HCT116 (cell line): ENCODE measurements around the gene TMEM178B. TPM values are rescaled to one million over a fixed set of nuclear protein-coding genes. Genes with fewer than 3 reads are reported as not detected.

ENCODE experiments used
- ATAC-seq: fragments of 200-7000 bp; cut with Tn5 transposase; 2 replicates; pipeline ENCODE4 v1.9.1; 2020; ENCODE audit warnings: mild to moderate bottlenecking, moderate library complexity
- BruUV-seq: library from RNA; stranded (reverse); fragments of 400-500 nt; replicated peaks from 2 replicates; lab custom pipeline; 2021; lab: Mats Ljungman, UMichigan
- CTCF ChIA-PET: fragments of 300-600 bp; sonication (Branson Sonifier 250); formaldehyde crosslinking; loops from one replicate; lab custom pipeline; 2021; ENCODE audit warnings: antibody characterized with exemption; lab: Charles Lee
- POLR2A ChIA-PET: fragments of 300-600, 350-600 bp; sonication (Branson Sonifier 250); formaldehyde crosslinking; loops from one replicate; lab custom pipeline; 2021; ENCODE audit warnings: antibody characterized with exemption; lab: Charles Lee
- RAD21 ChIA-PET, 2 experiments: fragments of 300-600 bp; sonication (Branson Sonifier 250); formaldehyde crosslinking; loops; one replicate each; lab custom pipeline; 2023; ENCODE audit warnings: low total read pairs in 2 of 2; ENCODE audit not compliant: uncharacterized antibody in 2 of 2, unreplicated experiment in 2 of 2, low non-redundant PET in 1 of 2; lab: Charles Lee
- DNase-seq: peaks from one replicate; pipeline ENCODE4 v3.0.0-alpha.2; 2010; ENCODE audit warnings: low read depth, low spot score
- H2AFZ ChIP-seq: fragments of 200-600 bp; shearing (Covaris generic), sonication (generic); 2 replicates; pipeline ENCODE4 v1.6.1; 2017; ENCODE audit warnings: low read depth, mixed run types, mixed read lengths, antibody characterized with exemption, low read length; ENCODE audit not compliant: poor library complexity, severe bottlenecking
- H3K27ac ChIP-seq: 2 replicates; pipeline ENCODE4 v1.5.1; 2012; ENCODE audit warnings: low read depth, low read length
- H3K27me3 ChIP-seq: fragments of 200-600 bp; sonication (generic); 2 replicates; pipeline ENCODE4 v1.6.1; 2016; ENCODE audit warnings: mixed run types, low read length, mixed read lengths; ENCODE audit not compliant: insufficient read depth
- H3K36me3 ChIP-seq, 2 experiments: fragments of 200-500 bp in 1 of 2; fragments of 200-600 bp in 1 of 2; sonication (Bioruptor generic) in 1 of 2; sonication (generic) in 1 of 2; 2 replicates each; pipeline versions ENCODE4 v1.5.1 to v1.6.1; 2014 to 2016; ENCODE audit warnings: low read length in 2 of 2, inconsistent platforms in 1 of 2, mixed read lengths in 1 of 2, mixed run types in 1 of 2; ENCODE audit not compliant: insufficient read depth in 2 of 2, control insufficient read depth in 1 of 2
- H3K4me1 ChIP-seq, 2 experiments: fragments of 200-600 bp in 1 of 2; sonication (generic) in 1 of 2; 2 replicates each; pipeline versions ENCODE4 v1.5.1 to v1.6.1; 2012 to 2017; ENCODE audit warnings: low read length in 2 of 2, inconsistent platforms in 1 of 2, mild to moderate bottlenecking in 1 of 2, mixed read lengths in 1 of 2, mixed run types in 1 of 2, moderate library complexity in 1 of 2; ENCODE audit not compliant: insufficient read depth in 2 of 2, control insufficient read depth in 1 of 2
- H3K4me2 ChIP-seq: fragments of 200-600 bp; sonication (generic); 2 replicates; pipeline ENCODE4 v1.6.1; 2017; ENCODE audit warnings: mixed run types, low read length, mixed read lengths
- H3K4me3 ChIP-seq, 2 experiments: fragments of 200-600 bp in 1 of 2; sonication (generic) in 1 of 2; replicated peaks in 1 of 2; 2 replicates each; pipeline ENCODE4 v1.5.1; 2011 to 2016; ENCODE audit warnings: low read length in 2 of 2, control low read depth in 1 of 2, low read depth in 1 of 2, mild to moderate bottlenecking in 1 of 2, mixed read lengths in 1 of 2, mixed run types in 1 of 2
- H3K79me2 ChIP-seq: fragments of 200-600 bp; sonication (generic); 2 replicates; pipeline ENCODE4 v1.6.1; 2017; ENCODE audit warnings: mild to moderate bottlenecking, mixed run types, low read length, moderate library complexity, mixed read lengths; ENCODE audit not compliant: insufficient read depth
- H3K9ac ChIP-seq: fragments of 200-600 bp; sonication (generic); 2 replicates; pipeline ENCODE4 v1.6.1; 2016; ENCODE audit warnings: low read length, mixed read lengths
- H3K9me2 ChIP-seq: fragments of 200-600 bp; sonication (generic), shearing (Covaris generic); 2 replicates; pipeline ENCODE4 v1.6.1; 2017; ENCODE audit warnings: mixed run types, mild to moderate bottlenecking, moderate library complexity; ENCODE audit not compliant: insufficient read depth
- H3K9me3 ChIP-seq, 2 experiments: fragments of 200-500 bp in 1 of 2; fragments of 200-600 bp in 1 of 2; sonication (Bioruptor generic) in 1 of 2; sonication (generic) in 1 of 2; 2 replicates each; pipeline ENCODE4 v1.6.1; 2014 to 2017; ENCODE audit warnings: low read length in 2 of 2, mixed read lengths in 2 of 2, inconsistent platforms in 1 of 2, low read depth in 1 of 2, mild to moderate bottlenecking in 1 of 2, mixed run types in 1 of 2, moderate library complexity in 1 of 2; ENCODE audit not compliant: control insufficient read depth in 1 of 2, insufficient read depth in 1 of 2
- H4K20me1 ChIP-seq: fragments of 200-600 bp; sonication (generic), shearing (Covaris generic); 2 replicates; pipeline ENCODE4 v1.6.1; 2017; ENCODE audit warnings: mixed run types, mild to moderate bottlenecking, moderate library complexity; ENCODE audit not compliant: insufficient read depth
- CBX3 ChIP-seq: IDR thresholded peaks from 2 replicates; pipeline ENCODE4 v1.6.1; 2012; ENCODE audit warnings: low read depth
- CEBPB ChIP-seq: IDR thresholded peaks from 2 replicates; pipeline ENCODE4 v1.6.1; 2012; ENCODE audit warnings: low read depth
- EGR1 ChIP-seq: IDR thresholded peaks from 2 replicates; pipeline ENCODE4 v1.6.1; 2012; ENCODE audit warnings: low read depth
- ELF1 ChIP-seq: IDR thresholded peaks from 2 replicates; pipeline ENCODE4 v1.6.1; 2012; ENCODE audit warnings: low read depth, borderline replicate concordance
- JUND ChIP-seq: IDR thresholded peaks from 2 replicates; pipeline ENCODE4 v1.6.1; 2012
- POLR2A ChIP-seq: IDR thresholded peaks from 2 replicates; pipeline ENCODE4 v1.7.0; 2011; ENCODE audit warnings: borderline replicate concordance; ENCODE audit not compliant: insufficient read depth, insufficient read length; ENCODE audit errors: extremely low read depth
- POLR2AphosphoS5 ChIP-seq: IDR thresholded peaks from 2 replicates; pipeline ENCODE4 v1.6.1; 2011; ENCODE audit warnings: mild to moderate bottlenecking, low read depth, low read length, moderate library complexity
- SIN3A ChIP-seq: IDR thresholded peaks from 2 replicates; pipeline ENCODE4 v1.6.1; 2012; ENCODE audit warnings: low read depth
- SRF ChIP-seq: IDR thresholded peaks from 2 replicates; pipeline ENCODE4 v1.6.1; 2012; ENCODE audit warnings: low read depth
- YY1 ChIP-seq: IDR thresholded peaks from 2 replicates; pipeline ENCODE4 v1.6.1; 2011; ENCODE audit warnings: low read length, low read depth, moderate library complexity, mild to moderate bottlenecking; ENCODE audit not compliant: insufficient replicate concordance; ENCODE audit errors: extremely low read depth
- ZFX ChIP-seq: fragments of 450-650 bp; IDR thresholded peaks from 2 replicates; pipeline ENCODE4 v1.6.1; 2017
- ZNF274 ChIP-seq: fragments of 200-500 bp; sonication (Bioruptor generic); IDR thresholded peaks from 2 replicates; pipeline ENCODE4 v1.6.1; 2014; ENCODE audit warnings: mild to moderate bottlenecking, low read depth, low read length, inconsistent platforms
- intact Hi-C: fragments of 100-400 bp; cut with micrococcal nuclease; formaldehyde crosslinking; loops from 2 replicates; pipeline ENCODE4 v1.10.0; 2022
- total RNA-seq: library from RNA; stranded (reverse); gene quantifications from one replicate; pipeline ENCODE4 v1.2.1, GENCODE V29; 2021; ENCODE audit not compliant: unreplicated experiment
- TF ChIP-seq, protein P1 (sequence below): IDR thresholded peaks from 2 replicates; pipeline ENCODE4 v1.6.1; 2012
- TF ChIP-seq, protein P2 (sequence below), 3 experiments: fragments of 200-600 bp in 1 of 3; sonication (generic) in 1 of 3; IDR thresholded peaks in 2 of 3; conservative IDR thresholded peaks in 1 of 3; 2 replicates each; pipeline ENCODE4 v1.5.1; 2012 to 2017; ENCODE audit warnings: low read depth in 2 of 3, low read length in 2 of 3, antibody characterized with exemption in 1 of 3, borderline replicate concordance in 1 of 3, control low read depth in 1 of 3, mild to moderate bottlenecking in 1 of 3, mixed read lengths in 1 of 3, mixed run types in 1 of 3, moderate library complexity in 1 of 3; ENCODE audit not compliant: insufficient read depth in 1 of 3
- TF ChIP-seq, protein P3 (sequence below): IDR thresholded peaks from 2 replicates; pipeline ENCODE4 v1.6.1; 2011; ENCODE audit warnings: mild to moderate bottlenecking, low read length, moderate library complexity; ENCODE audit not compliant: insufficient replicate concordance; ENCODE audit errors: extremely low read depth
- TF ChIP-seq, protein P4 (sequence below): IDR thresholded peaks from 2 replicates; pipeline ENCODE4 v1.6.1; 2012

Gene TMEM178B
- total RNA-seq, 1 experiment from 2014 or later = 0.02 TPM

DNA sequence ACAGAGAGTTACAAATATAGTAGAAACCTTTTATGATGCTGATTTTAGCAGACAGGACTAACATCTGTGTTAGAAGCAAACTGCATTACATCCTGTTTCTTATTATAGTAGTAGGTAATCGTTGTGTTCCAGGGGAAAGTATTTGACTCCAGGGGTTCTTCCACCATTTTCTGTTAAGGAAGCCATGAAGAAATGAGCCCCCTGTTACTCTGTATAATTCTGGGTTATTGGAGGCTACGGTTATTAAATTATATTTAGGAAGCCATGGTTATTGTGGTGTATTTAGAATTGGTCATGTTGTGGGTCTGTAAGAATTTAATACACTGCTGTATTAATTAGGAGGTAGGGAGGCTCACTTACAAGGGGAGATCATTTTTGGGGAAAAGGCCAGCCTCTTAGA is 301.6 kb downstream of the TMEM178B start:
- POLR2A ChIA-PET = no interaction called here
- Histone ChIP-seq H3K4me2 (no peak overlapping the region), H3K4me3 (no peak overlapping the region), H3K9ac (no peak overlapping the region), H3K4me1 (no peaks in the 10 kb centered on the region), H3K36me3 (no peaks in the 10 kb centered on the region), H3K27ac (no peak overlapping the region), H3K79me2 (no peaks in the 10 kb centered on the region), H4K20me1 (no peaks in the 10 kb centered on the region), H3K9me2 (no peaks in the 10 kb centered on the region), H2AFZ (no peak overlapping the region), H3K9me3 (no peaks in the 10 kb centered on the region), H3K27me3 (peaks cover 24% of the 10 kb centered on the region)
- no TSS peak for BruUV-seq
- TF ChIP-seq SIN3A (no peak), CBX3 (no peak), ZNF274 (no peak), CEBPB (no peak), ELF1 (no peak), SRF (no peak), JUND (no peak)
- TF ChIP-seq, protein P1, sequence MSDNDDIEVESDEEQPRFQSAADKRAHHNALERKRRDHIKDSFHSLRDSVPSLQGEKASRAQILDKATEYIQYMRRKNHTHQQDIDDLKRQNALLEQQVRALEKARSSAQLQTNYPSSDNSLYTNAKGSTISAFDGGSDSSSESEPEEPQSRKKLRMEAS = no peak
- intact Hi-C loops = no loop called here
- DNase-seq (no peak), ATAC-seq (no peak)
- RAD21 ChIA-PET = no interaction called here
- CTCF ChIA-PET = no interaction called here

DNA sequence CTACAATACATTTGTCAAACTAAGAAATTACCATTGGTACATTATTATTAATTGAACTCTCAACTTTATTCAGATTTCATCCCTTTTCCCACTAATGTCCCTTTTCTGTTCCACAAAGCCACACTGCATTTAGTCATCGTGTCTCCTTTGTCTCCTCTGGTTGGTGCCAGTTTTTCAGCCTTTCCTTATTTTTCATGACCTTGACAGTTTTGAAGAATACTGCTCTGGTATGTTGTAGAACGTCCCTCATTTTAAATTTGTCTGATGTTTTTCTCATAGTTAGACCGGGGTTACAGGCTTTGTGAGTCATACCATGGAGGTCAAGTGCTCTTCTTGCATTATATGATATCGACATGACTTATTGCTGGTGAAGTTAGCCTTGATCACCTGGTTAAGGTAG is 304.0 kb downstream of the TMEM178B start:
- H3K27ac ChIP-seq = no peak overlapping the region
- H3K9ac ChIP-seq = no peak overlapping the region
- TF ChIP-seq ZFX (no peak), JUND (no peak), CEBPB (no peak), POLR2A (no peak), YY1 (no peak), POLR2AphosphoS5 (no peak), ZNF274 (no peak), SRF (no peak), EGR1 (no peak), ELF1 (no peak)
- TF ChIP-seq, protein P2, sequence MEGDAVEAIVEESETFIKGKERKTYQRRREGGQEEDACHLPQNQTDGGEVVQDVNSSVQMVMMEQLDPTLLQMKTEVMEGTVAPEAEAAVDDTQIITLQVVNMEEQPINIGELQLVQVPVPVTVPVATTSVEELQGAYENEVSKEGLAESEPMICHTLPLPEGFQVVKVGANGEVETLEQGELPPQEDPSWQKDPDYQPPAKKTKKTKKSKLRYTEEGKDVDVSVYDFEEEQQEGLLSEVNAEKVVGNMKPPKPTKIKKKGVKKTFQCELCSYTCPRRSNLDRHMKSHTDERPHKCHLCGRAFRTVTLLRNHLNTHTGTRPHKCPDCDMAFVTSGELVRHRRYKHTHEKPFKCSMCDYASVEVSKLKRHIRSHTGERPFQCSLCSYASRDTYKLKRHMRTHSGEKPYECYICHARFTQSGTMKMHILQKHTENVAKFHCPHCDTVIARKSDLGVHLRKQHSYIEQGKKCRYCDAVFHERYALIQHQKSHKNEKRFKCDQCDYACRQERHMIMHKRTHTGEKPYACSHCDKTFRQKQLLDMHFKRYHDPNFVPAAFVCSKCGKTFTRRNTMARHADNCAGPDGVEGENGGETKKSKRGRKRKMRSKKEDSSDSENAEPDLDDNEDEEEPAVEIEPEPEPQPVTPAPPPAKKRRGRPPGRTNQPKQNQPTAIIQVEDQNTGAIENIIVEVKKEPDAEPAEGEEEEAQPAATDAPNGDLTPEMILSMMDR (IDR thresholded peaks at IDR 0.05 in 2 of 3, conservative IDR thresholded peaks at IDR 0.05 in 1 of 3; ENCODE audit: borderline replicate concordance in 1 of 3, insufficient read depth in 1 of 3, low read depth in 2 of 3, low read length in 2 of 3) = no peak
- TF ChIP-seq, protein P3, sequence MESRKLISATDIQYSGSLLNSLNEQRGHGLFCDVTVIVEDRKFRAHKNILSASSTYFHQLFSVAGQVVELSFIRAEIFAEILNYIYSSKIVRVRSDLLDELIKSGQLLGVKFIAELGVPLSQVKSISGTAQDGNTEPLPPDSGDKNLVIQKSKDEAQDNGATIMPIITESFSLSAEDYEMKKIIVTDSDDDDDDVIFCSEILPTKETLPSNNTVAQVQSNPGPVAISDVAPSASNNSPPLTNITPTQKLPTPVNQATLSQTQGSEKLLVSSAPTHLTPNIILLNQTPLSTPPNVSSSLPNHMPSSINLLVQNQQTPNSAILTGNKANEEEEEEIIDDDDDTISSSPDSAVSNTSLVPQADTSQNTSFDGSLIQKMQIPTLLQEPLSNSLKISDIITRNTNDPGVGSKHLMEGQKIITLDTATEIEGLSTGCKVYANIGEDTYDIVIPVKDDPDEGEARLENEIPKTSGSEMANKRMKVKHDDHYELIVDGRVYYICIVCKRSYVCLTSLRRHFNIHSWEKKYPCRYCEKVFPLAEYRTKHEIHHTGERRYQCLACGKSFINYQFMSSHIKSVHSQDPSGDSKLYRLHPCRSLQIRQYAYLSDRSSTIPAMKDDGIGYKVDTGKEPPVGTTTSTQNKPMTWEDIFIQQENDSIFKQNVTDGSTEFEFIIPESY = no peak
- TF ChIP-seq, protein P4, sequence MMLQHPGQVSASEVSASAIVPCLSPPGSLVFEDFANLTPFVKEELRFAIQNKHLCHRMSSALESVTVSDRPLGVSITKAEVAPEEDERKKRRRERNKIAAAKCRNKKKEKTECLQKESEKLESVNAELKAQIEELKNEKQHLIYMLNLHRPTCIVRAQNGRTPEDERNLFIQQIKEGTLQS = no peak
- no peaks in the 10 kb centered on the region for H4K20me1 ChIP-seq
- no TSS peak for BruUV-seq
- H3K79me2 ChIP-seq = no peaks in the 10 kb centered on the region
- POLR2A ChIA-PET = no interaction called here
- H3K27me3 ChIP-seq = peaks cover 26% of the 10 kb centered on the region; the same call in 1 of the 2 replicates
- H3K9me2 ChIP-seq = no peaks in the 10 kb centered on the region
- no peak overlapping the region for H3K4me2 ChIP-seq
- RAD21 ChIA-PET = no interaction called here
- CTCF ChIA-PET = no interaction called here
- no peak overlapping the region for H3K4me3 ChIP-seq
- no peak for ATAC-seq
- H3K36me3 ChIP-seq = no peaks in the 10 kb centered on the region
- intact Hi-C loops = no loop called here
- H2AFZ ChIP-seq = no peak overlapping the region
- no peaks in the 10 kb centered on the region for H3K4me1 ChIP-seq
- no peak for DNase-seq
- H3K9me3 ChIP-seq = no peaks in the 10 kb centered on the region
